CD4-positive, alpha-beta T cell treated with Interleukin-1 beta for 1 hour (primary cell): ENCODE results near the gene GGCX.
"Not testable (repeated sequence)": the region's sequence is repeated elsewhere in the genome, so short reads cannot be mapped to it uniquely, and the experiment has no call there.

ENCODE experiments used
- DNase-seq, 2 donors: peaks; one replicate each; pipeline ENCODE4 v3.0.0-alpha.2; 2020 to 2022

GGCX gene

DNA sequence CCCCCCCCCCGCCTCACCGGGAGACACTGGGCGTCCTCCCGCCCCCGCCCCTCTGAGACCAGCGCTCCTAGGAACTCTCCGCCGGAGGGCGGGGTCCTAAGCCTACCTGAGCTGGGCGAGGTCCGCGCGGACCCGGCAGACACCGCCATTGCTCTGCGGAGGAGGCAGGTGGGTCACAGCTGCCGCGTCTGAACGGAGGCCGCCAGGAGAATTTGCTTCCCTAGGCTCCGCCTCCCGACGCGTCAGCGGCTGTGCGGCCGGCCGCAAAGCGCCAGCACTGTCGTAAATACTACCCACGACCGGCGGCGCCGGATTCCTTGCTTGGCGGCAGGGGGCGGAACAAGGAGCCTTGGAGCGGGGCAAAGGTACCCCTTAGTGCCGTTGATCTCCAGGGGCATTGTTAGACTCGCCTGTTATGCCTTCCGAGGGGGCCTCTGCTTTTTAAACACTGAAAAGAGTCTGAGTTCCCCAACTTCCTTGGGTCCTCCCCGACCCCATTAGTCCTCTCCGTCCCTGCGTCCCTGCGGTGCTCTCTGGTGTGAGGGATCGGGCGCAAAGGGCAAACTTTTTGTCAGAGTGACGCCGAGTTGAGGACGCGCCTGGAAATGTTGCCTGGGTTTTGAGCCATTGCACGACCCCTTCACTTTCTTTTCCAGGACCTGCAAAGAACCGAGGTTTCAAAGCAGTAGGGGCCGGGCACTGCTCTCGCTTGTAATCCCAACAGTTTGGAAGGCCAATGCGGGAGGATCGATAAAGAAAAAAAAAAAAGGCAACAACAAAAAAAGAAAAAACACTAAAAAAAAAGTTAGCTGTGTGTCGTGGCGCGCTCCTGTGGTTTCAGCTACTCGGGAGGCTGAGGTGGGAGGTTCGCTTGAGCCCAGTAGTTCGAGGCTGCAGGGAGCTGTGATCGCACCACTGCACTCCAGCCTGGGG lies at the start of gene GGCX:
Gene GGCX (minus strand): TSS at position 214 of the 933 bp plus-strand sequence. CDS start 65 bp downstream, at position 149.
- DNase-seq: peak; percentile 95

DNA sequence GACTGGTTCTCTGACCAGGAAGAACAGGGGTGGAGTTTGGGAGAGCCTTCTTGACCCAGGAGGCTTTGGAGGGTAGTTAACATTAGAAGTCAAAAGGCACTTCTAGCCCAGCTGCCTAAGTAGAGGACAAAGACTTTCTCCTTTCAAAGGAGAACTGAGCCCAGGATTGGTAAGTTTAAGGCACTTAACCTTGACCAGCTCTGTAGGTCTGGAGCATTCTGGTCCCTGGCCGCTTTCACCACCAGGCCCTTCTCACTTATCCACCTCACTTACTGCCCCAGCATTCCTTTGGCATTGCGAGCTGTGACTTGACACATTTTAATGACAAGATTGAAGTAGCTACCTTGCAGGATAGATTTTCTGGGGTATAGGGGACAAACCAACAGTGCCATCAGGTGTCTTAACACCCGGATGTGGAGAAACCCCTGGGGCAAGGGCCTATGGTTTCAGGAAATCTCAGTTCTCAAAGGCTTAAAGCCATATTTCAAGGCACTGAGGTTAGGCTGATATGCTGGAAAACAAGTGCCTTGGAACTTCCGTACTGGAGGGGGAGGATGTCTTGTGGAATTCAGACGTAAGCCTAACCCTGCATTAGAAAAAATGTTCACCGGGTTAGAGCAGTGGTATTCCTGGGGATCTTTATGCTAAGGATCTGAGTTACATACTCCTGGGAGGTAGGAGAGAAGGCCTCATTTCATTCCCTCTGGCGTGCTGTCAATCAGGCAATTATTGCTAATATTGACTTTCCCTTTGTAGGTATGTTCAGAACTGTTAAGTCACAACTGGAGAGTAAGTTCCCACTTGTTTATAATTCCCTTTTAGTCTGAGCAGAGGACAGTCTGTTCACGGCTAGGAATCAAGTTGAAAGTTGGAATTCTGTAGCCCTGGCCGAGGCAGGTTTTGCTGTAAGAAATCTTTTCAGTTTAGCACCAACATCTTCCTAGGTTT lies 46.2 kb upstream of the GGCX start:
- no peak for DNase-seq

DNA sequence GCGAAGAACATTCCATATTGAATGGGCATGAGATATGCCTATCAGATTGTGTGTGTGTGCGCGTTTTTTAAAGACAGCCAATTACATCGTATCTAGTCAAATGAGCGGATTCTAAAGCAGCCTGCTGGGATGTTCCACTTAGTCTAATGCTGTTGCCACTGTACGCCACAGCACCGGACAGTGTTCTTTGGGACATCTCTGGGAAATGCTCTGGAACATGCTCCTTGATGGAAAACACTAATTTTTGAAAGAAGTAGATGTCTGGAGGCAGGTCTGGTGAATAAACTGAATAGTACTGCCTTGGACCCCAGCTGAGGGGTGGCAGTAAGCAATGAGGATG lies 44.8 kb upstream of the GGCX start:
- DNase-seq: no peak

DNA sequence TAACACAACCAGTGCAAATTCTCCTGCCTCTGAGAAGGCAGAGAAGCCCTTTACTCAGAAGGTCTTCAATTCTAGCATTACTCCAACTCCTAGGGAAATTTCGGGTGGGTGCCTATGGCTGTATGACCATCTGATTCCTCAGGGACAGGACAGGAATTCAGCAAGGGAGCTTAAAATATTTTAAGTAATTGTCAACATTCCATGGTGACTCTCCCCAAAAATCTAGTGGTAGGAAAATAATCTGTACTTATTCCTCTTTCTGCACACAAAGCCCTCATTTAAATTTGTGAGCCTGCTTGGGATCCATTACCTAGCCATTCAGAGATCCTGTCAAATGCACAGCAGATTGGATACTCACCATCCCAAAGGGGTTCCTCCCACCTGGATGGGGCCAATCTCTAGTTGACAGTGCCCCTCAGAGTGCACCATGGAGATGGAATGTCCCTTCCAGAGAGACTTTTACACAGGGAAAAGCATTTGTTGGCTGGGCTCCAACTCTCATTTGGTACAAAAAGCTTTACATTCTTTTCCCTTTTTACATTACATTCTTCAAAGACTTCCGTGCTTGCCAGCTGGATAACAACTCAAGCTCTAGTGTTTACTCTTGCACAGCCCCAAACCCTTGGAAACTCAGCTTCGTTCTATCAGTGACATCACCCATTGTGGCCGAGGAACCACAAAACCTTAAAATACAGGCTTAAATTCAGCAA lies 44.3 kb upstream of the GGCX start:
- DNase-seq: no peak

DNA sequence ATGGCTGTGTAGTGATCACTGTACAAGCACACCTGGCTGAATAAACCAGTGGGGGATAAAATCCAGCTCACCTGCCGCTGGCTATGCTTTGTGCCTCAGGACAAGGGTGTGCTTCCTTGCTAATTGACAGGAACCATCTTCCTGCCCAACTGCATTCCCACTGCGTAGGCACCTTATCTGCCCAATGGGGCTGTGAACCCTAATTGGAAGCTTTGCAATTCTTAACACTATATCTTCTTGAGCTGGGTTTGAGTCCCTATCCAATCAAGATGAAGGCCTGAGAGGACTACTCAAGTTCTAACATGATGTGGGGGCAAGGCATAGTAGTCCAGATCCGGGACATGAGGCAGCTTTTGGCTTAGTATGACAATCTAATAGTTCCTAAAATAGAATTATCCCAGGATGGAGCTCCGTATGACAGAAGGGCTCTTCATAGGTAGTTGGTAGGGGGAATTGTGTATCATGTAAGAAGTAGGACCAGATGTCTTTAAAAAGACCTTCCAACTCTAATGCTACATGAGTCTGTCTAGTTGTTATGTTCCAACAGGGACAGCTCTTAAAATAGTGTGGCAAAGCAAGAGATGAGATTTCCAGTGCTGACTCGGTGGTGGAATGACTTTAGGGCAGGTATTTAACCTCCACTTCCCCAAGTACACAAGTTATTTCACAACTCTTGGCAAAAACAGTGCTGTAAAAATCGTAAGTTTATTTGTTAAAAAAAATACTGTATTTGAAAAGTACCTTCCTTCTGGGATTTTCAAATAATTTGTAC lies 43.5 kb upstream of the GGCX start:
- no peak for DNase-seq

DNA sequence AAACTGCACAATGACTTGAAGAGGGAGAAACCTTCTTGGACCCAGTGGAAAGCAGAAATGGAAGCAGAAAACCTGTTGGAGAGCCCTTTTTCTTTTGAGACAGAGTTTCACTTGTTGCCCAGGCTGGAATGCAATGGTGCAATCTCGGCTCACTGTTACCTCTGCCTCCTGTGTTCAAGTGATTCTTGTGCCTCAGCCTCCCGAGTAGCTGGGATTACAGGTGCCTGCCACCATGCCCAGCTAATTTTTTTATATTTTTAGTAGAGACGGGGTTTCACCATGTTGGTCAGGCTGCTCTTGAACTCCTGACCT lies 42.8 kb upstream of the GGCX start:
- DNase-seq: not testable (repeated sequence)

DNA sequence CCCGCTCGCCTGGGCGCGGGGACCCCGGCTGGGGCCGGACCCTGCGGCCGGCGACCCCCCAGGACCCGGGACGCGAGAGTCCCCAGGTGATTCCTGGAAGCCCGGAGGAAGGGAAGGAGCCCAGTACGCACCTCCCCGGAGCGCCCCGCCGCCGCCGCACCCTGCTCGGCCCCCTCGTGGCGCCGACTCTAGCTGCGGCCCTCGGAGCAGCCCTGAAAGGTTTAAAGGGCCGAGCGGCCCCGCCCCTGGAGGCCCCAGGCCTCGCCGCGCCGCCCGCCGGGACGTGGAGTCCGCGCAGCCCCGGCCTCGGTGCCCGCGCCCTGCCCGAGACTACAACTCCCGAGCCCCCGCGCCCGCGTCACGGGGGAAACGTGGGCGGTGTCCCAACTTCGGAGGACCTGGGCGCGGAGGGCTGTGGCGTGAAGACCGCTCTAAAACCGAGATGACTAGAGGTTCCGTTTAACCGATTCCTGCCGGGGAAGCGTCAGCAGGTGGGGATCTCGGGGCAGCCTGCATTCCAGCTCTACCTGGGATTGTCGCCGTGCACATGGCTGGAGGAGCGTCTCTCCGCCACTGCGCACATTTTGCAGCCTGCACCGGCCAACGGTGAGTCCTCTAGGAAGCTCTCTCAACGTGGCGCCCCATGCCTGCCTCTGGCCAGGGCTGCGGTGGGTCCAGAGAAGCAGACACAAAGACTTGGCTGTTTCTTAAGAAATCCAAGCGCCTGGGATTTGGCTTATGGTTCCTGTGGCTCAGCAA lies 41.4 kb upstream of the GGCX start, which contains the start of gene TMEM150A:
Gene TMEM150A (minus strand): TSS at position 223 of the 759 bp plus-strand sequence. CDS start 750 bp downstream, outside the sequence.
- peak; percentile 88 to 90 for DNase-seq

DNA sequence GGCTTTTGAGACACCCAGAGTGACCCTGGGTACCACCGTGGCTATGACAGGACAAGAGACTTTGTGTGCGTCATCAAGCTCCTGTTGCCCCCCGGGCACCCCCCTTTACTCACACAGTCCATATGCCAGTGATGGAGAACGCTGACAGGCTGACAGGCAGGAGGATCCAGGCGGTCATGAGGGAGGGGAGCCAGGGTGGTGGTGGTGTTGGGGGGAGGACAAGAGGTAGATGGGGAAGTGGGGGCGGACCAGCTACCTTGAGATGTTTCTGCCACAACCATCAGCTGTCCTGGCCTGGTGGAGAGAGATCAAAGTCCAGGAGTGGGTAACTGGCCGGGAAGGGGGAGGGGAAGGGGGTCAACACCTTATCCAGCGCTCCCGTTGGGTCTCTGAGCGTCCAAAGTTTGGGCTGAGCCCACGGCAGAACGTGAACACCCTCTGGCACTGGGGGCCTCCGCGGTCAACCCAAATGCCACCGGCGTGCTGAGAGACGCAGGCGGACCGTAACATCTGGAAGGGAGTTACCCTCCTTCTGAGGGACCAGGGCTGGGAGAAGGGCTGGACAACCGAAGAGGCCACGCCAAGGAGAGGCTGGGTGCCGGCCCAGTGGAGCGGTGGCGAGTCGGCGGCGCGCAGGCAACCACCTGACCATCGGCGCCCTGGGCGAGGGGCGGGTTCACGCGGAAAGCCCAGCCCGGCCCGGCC lies 40.6 kb upstream of the GGCX start:
- DNase-seq: peak in 1 of 2 donors; percentile 18

DNA sequence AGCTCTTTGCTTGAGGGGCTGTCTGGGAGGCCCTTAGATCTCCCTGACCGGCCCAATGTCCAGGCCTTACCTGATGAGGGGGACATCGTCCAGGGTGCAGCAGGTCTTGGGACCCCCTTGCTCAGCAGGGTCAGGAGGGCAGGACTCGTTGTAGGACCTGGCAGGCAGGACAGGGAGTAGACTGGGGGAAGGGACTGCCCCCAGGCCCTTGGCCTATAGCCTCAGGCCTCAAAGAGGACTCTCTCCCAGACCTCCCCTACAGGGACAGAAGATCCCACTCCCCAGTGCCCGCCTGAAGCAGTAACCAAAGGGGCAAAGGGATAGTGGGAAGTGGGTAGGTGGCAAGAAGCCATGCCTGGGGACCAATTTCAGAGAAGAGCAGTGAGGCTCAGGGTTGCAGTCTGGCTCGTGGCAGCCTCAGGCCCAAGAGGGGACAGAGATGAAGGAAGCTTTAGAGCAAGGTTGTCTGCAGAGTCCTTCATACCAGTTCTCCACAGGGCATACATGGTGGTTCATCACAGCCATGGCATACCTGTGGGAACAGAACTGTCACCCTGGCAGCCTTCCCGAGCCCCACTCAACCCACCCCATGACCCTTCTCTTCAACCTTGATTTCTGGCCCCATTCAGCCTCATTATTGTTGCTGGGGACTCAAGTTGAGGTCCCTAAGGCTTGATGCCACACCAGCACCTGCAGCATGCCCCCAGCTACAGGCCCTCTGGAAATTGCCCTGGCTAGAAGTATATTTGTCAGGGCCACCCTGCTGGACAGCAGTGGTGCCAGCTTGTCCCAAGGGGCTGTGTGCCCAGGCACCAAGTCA lies 39.9 kb upstream of the GGCX start:
- no peak for DNase-seq

DNA sequence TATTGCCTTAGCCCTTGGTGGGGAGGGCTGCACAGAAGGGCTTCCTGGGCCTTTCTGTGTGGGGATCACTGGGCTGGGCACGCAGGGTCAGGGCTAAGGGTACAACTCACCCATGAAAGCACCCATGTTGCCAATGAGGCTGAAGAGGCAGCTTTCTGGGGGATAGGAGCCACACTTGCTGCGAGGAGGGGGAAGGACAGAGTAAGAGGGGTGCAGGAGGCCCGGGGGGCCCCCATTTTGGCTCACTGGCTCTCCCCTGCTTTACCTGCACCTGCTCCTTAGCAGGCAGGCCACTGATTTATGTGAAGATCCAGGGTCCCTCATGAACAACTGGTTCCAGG lies 38.9 kb upstream of the GGCX start:
- no peak for DNase-seq

DNA sequence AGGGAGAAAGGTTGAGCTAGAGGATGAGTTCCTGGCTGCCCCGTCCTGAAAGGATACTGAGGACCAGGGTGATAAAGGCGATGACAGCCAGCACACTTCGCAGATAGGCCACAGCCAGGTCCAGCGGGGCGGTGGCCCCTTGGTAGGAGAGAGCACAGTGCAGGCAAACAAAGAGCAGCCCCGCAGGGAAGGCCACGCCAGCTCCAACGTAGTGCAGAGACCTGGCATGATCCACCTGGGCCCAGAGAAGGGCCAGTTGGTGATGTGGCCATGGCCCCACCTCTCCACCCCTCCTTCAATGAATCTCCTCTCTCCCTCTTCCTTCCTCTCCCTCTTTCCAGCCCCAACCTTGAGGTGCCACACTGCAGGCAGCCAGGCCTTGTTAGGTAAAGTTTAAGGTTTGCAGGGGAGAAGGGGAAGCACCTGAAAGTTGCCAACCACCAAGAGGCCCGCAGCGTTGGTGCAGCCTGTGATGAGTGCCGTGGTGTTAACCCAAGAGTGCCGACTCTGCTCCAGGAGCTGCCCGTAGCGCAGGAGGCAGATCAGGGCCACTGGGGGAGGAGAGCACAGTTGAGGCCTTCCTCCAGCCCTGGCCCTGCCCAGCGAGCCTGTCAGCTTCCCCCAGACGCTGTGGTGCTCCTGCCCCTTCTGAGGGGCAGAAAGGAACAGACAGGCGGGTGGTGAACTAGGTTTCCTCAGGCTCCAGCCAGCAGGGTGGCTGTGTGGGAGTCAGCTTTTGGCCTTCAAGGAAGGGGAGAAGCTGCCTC lies 38.4 kb upstream of the GGCX start:
- DNase-seq: no peak

DNA sequence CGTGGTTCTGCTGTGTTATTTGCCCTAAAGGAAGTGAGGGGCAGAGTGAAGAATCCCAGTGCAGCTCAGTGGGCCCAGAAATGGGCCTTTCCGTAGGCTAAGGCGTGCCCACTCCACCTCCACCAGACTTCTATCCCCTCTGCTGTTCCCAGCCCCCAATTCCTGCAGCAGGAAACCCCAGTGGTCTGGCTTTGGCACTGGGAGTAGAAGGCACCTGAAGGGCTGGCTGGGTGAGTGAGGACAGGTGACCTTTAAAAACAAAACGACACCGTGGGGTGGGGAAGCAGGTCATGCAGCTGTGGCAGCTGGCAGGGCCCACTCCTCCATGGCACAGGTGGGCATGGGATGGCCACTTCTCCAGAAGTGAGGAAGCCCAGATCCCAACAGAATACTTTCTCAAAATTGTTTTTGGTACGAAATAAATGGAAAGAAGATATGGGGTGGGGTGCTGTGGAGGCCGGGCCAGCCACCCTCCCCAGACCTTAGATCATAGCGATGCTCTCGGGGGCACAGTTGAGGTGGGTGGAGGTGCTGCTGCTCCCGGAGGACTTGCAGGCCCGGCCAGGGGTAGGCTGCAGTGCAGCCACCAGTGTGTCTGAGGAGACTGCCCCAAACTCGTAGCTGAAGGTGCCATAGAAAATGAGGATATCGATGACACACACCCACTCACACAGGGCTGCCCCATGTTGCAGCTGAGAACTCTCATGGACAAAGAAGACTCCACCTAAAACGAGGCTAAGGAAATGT lies 37.5 kb upstream of the GGCX start:
- DNase-seq: no peak

DNA sequence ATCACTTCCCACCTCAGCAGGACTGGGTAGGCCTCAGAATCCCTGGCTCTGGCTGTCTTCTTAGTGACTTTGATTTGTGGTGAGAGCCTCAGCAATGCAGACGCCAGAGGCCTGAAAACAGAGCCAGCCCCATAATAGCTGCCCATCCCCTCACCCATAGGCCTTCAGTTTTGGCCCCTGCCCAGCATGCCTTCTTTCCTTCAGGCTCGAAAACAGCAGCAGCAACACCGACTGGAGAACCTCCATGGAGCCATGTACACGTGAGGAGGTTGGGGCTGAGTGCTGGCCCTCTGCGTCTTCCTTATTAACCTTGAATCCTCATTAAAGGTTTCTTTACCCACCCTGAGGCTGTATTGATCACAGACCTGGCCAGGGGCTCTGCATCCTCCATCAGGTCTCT lies 35.9 kb upstream of the GGCX start:
- no peak for DNase-seq

DNA sequence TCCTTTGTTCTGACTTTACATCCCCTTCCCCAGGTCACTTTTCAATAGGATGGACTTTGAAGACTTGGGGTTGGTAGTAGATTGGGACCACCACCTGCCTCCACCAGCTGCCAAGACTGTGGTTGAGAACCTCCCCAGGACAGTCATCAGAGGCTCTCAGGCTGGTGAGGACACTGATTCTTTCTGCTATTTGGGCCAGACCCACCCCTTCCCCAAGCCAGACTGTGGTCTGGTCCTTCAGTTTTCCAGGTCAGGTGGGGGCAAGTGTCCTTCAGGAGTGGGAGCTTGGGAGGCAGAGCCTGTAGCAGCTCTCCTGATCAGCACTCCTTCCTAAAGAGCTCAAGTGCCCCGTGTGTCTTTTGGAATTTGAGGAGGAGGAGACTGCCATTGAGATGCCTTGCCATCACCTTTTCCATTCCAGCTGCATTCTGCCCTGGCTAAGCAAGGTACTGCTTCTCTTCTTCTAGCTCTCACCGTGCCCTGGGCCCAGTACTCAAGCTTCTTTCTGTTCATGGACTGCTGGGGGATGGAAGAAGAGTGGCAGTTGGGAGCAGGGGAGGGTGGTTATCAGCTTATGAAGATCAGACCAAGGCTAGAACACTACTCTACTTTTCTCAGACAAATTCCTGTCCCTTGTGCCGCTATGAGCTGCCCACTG lies 35.3 kb upstream of the GGCX start:
- DNase-seq: no peak

DNA sequence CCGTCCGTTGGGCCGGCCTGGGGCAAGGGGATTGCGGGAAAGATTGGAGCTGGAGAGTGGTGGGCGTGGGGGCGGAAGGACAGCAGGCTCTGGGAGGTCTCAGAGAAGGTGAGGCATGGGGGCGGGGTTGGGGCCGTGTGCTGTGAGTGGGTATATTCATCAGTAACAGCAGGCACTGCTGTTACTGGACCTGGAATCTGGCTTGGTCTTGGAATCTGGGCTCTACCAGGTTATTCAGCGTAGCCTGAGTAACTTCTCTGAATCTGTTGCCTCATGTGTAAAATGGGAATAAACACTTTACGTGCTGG lies 34.7 kb upstream of the GGCX start:
- no peak for DNase-seq

DNA sequence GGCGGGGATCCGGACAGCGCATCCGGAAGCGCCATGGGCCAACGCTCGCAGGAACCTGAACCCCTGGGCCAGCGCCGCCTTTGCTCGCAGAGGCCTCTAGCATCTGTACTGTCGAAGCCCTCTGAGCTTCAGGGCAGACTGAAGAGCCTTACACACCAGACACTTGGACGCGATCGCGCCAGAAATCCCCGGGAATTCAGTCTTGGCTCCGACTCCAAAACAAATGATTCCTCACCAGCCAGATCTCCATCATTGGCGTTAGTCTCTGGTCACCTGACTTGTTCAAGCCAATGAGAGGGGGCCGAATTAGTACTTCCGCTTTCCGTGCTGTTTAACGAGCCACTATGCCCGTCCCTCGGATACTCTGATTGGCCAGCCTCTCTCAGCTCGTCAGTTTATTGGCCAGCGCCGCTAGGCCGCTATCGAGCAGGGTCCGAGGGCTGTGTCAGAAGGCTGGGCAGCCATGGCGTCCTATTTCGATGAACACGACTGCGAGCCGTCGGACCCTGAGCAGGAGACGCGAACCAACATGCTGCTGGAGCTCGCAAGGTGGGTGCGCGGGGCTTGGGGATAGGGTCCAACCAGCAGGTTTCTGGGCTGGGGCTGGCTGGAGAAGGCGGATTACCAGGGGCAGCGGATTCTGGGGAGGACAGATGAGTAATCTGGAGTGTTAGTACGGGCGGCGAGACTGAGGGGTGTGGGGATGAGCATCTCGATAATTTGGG lies 34.2 kb upstream of the GGCX start, which contains the start of gene RNF181:
Gene RNF181 (plus strand): TSS at position 445 of the 725 bp plus-strand sequence. CDS start 19 bp downstream, at position 464.
- DNase-seq: peak; percentile 94 to 95

DNA sequence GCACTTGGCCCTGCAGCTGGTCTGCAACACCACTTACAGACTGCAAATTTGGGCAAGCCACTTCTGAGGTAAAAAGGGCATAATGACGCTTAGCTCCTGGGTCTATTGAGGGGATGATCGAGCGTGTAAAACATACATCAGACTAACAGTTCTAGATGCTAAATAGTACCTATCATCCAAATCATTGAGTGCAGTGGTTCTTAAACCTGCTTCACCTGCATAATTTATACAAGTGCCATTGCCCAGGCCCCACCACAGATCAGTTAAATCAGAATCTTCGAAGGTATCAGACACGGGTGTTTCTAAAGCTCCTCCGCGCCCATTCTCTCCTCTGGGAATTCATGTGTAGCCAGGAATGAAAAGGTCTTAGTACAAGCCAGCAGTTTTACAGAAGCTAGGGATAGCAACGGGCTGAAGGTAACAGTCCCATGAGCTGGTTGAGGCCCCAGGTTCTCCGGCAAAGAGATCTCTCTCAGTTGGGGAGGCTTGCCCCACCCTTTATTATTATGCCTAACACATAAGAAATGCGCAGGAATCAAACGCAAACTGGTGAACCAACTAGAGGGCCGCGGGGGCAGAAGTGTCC lies 33.5 kb upstream of the GGCX start:
- no peak for DNase-seq
